GM03348 (cell line): Measurements from ENCODE around the gene DMBT1.

Experiments used
- DNase-seq: peaks from one replicate; pipeline ENCODE4 v3.0.0; 2012; ENCODE audit warnings: low spot score

Gene DMBT1

DNA sequence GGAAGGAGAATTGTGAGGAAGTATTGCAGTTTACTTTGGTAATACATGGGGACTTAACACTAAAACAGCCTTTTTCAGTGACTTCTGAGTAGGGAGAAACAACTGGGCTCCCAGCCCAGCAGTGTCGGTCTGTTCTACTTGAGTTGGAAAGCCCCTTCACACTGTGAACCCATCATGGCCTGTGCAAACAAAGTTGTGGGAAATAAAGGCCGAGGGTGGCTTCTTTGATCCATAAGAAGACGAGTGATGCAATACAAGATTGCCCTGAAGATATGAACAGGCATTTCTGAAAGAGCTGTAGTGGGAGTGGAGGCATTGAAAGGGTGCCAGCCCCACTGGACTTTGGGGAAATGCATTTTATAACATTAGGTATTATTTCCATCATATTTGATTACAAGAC is 110.8 kb downstream of the DMBT1 start:
- no peak for DNase-seq

DNA sequence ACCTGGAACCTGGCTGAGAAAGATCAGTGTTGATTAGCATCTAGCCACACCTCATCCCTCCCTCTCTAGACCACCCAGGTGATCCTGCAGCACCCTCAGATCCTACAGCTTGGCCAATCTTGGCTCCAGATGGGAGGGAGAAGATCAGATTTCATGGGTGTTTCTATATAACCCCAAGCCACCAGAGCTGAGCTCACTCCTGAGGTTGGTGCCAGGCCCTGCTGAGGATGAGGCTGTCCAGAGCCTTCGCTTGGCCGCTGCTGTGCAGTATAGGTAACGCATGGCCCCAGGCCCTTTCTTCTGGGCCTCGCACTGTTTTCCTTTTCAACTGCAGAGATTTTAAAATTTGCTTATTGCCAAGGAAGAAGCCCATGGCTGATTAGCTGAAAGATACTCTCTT is 112.1 kb downstream of the DMBT1 start:
- DNase-seq: no peak

DNA sequence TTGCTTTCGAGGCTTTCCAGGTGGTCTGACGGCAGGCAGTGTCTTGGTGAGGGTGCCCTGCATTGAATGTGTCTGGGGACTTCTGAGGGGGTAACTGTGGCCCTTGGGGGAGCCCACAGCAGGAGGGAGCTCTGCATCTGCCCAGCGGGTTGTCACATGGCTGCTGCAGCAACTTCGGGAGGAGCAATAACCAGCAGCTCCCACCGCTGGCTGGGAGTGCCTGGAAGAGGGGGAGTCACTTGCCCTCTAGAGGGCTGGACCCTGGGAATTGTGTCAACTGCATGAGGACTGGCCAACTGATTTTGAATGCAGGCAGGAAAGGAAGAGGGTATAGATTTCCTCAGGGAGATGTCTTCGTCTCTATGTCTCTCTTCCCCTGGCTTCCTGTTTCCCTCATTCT is 112.7 kb downstream of the DMBT1 start:
- DNase-seq: no peak

DNA sequence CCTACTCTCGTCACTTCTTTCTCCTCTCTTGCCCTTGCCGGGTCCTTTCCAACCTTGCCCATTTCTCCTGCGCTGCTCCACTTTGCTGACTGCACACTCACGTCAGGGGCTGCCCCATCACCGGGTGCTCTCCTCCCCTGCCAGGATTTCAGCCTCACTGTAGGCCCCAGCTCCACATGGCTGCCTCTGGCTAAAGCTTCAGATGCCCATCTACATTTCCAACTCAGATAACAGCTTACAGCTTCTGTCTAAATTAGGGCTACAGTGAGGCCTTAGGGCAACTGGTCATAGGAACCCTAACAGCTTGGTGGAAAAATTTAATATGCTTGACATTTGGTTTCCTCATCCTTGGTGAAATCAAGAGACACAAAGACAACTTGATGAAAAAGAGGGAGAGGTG is 113.2 kb downstream of the DMBT1 start:
- no peak for DNase-seq

DNA sequence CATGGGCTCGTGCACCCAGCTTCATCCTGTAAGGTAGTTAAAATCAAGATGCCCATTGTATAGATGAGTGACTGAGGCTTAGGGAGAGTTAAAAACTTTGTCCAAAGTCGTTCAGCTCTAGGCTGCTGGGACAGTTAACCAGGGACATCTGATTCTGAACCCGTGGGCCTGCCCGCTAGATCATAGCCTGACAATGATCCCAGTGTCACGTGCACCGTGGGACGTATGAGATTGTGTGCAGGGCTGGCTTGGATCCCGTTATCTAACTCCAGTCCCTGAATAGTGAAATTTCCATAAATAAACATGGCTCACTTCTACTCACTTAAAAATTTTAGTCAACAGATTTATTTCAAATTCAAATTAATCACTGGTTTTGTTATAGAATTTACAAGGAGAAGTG is 114.2 kb downstream of the DMBT1 start:
- no peak for DNase-seq

DNA sequence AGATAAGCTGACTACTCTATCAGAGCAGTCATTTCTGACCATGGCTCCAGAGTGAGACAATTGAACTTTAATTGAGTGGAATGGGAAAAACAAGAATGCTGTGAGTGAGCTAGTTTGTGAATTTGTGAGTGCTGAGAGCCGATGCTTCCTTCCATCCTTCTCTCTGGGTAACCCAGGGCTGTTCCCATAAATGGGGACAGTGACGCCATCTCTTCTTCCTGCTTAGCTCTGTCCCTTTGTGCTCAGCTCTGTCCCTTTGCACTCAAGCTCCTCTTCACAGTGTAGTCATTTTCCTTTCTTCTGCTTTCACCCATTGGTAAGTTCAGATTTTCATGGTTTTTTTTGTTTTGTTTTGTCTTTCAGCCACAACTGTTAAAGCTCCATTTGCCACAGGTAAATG is 114.7 kb downstream of the DMBT1 start:
- DNase-seq: no peak

DNA sequence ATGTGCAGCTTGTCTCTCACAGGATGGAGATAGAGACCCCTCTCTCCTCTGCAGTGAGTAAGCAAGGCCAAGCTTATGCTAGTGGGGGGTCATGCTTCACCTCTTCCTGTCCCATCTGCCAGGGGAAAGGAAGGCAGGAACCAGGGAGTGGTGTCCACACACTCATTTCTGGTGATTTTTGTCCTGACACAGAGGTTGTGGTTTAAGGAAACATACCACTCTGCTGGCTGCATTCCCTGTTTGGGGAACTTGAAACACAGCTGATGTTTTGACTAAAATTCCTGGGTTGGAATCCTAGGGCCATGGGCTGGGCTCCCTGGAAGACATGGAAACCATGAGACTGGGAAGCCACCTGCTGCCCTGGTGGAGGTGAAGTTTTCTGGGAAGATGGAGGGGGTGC is 117.7 kb downstream of the DMBT1 start:
- no peak for DNase-seq

DNA sequence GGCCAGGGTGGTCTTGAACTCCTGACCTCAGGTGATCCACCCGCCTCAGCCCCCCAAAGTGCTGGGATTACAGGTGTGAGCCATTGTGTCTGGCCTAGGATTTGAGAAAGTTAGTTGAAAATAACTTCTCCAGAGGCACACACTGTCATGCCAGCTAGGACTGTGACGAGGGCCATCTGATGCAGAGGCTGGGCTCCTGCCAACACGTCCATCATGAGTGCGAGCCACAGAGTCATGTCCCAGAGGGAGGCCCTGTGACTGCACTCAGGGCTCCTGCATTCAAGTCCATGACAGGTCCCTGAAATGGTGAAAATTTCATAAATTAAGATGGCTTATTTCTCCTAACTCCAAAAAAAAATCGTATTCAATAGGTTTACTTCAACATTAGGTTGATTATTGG is 122.0 kb downstream of the DMBT1 start:
- no peak for DNase-seq

DNA sequence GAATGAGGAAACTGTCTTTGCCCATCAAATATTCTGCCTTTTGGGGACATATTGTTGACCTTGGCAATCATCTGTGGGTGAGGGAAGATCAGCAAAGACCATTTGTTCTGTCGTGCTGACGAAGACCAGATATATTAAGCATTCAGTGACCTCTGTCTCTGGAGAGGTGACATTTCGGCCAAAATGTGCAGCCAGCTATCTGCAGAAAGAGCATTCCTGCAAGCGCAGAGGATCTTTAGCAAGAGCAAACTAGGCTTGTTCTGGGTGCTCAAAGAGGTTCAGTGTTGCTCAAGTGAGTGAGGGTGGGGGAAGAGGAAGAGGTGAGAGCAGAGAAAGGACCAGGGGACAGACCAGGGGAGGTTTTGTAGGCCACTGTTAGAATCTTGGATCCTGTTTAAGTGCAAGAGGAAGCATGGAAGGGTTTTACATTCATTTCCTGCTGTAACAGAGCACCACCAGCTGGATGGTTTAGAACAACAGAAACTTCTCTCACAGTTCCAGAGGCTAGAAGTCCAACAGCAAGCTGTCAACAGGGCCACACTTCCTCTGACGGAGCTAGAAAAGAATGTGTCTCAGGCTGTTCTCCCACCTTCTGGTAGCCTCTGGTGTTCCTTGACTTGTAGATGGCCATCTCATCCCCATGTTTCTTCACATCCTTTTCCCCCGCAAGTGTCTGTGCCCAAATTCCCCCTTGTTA is 127.9 kb downstream of the DMBT1 start:
- peak; percentile 11 for DNase-seq

DNA sequence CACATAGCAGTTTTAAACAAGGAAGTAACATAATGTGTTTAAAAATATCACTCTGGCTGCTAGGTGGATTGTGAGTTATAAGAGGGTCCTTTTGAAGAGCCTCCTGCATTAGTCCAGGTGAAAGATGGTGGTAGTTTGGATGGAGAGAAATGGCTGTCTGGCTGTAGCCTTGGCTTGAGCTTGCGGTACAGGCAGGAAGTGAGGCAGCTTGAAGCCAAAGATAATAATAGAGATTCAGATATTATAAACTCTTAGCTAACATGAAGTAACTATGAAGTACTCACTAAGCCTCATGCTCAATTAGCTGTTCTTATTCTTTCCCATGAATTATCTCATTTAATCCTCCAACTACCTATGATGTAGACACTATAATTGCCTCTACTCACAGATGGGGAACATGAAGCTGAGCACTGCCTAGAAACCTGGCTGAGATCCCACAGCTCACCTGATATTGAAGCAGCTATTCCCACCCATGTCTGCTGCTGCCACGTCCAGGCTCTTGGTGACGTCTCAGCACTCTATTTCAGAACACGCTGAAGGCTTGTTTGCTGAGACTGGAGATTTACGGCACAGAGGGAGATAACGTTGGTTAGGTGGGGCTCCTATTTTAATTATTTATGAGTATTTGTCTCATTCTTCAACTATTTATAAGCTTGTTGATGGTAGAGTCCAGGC is 128.7 kb downstream of the DMBT1 start:
- no peak for DNase-seq

DNA sequence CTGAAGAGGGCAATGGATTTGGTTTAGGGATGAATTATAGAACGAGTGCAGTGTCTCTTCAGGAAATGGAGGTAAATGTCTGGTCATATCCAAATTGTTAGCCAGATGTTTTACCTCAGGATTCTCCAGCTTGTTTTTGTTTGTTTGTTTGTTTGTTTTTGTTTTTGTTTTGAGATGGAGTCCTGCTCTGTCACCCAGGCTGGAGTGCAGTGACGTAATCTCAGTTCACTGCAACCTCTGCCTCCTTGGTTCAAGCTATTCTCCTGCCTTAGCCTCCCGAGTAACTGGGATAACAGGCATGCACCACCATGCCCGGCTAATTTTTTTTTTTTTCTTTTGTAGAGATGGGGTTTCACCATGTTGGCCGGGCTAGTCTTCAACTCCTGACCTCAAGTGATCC is 132.2 kb downstream of the DMBT1 start:
- DNase-seq: no peak
